DND-41 (cell line): ENCODE measurements around the gene AP2A2.
A peak's percentile ranks its signal among the peaks of the same experiment; 100 is the strongest.

ENCODE experiments used
- ATAC-seq: fragments of 200-7000 bp; cut with Tn5 transposase; 3 replicates; pipeline ENCODE4 v1.9.1; 2021; ENCODE audit warnings: low read depth; ENCODE audit not compliant: insufficient read depth
- DNase-seq: peaks from one replicate; pipeline ENCODE4 v3.0.0-alpha.2; 2020
- H2AFZ ChIP-seq: 2 replicates; pipeline ENCODE4 v1.6.0; 2012; ENCODE audit warnings: low read depth, low read length
- H3K27ac ChIP-seq: 2 replicates; pipeline ENCODE4 v1.5.1; 2012; ENCODE audit warnings: low read length, inconsistent platforms
- H3K27me3 ChIP-seq: fragments of 200-600 bp; sonication (generic); 2 replicates; pipeline ENCODE4 v1.6.0; 2012; ENCODE audit warnings: low read length, mild to moderate bottlenecking, inconsistent platforms; ENCODE audit not compliant: insufficient read depth, poor library complexity
- H3K36me3 ChIP-seq: 2 replicates; pipeline ENCODE4 v1.5.1; 2012; ENCODE audit warnings: low read length, inconsistent platforms; ENCODE audit not compliant: insufficient read depth
- H3K4me1 ChIP-seq: 2 replicates; pipeline ENCODE4 v1.5.1; 2012; ENCODE audit warnings: mild to moderate bottlenecking, low read length; ENCODE audit not compliant: insufficient read depth
- H3K4me2 ChIP-seq: 2 replicates; pipeline ENCODE4 v1.6.0; 2012; ENCODE audit warnings: mild to moderate bottlenecking, moderate library complexity, low read length, inconsistent platforms; ENCODE audit not compliant: insufficient read depth
- H3K4me3 ChIP-seq, 2 experiments: fragments of 200-600 bp in 1 of 2; shearing (Covaris generic) in 1 of 2; 2 replicates each; pipeline ENCODE4 v1.5.1; 2012 to 2016; ENCODE audit warnings: inconsistent platforms in 2 of 2, low read length in 2 of 2, mild to moderate bottlenecking in 2 of 2, low read depth in 1 of 2, moderate library complexity in 1 of 2
- H3K79me2 ChIP-seq: 2 replicates; pipeline ENCODE4 v1.6.0; 2012; ENCODE audit warnings: low read length, inconsistent platforms; ENCODE audit not compliant: insufficient read depth
- H3K9ac ChIP-seq: 2 replicates; pipeline ENCODE4 v1.6.0; 2012; ENCODE audit warnings: low read depth, mild to moderate bottlenecking, inconsistent platforms, low read length, moderate library complexity
- H3K9me3 ChIP-seq: 2 replicates; pipeline ENCODE4 v1.5.1; 2012; ENCODE audit warnings: low read length, moderate library complexity, mild to moderate bottlenecking, inconsistent platforms; ENCODE audit not compliant: insufficient read depth, severe bottlenecking
- H4K20me1 ChIP-seq: 2 replicates; pipeline ENCODE4 v1.6.0; 2012; ENCODE audit warnings: low read length; ENCODE audit not compliant: insufficient read depth
- EZH2 ChIP-seq: IDR thresholded peaks from 3 replicates; pipeline ENCODE4 v1.6.1; 2012; ENCODE audit warnings: borderline replicate concordance, low read depth, mild to moderate bottlenecking, moderate library complexity, low read length, inconsistent platforms; ENCODE audit not compliant: severe bottlenecking
- TF ChIP-seq, protein P1 (sequence below): IDR thresholded peaks from 2 replicates; pipeline ENCODE4 v1.5.1; 2012; ENCODE audit warnings: borderline replicate concordance, low read length, moderate library complexity, mild to moderate bottlenecking; ENCODE audit not compliant: poor library complexity, severe bottlenecking; ENCODE audit errors: extremely low read depth

Gene AP2A2

DNA sequence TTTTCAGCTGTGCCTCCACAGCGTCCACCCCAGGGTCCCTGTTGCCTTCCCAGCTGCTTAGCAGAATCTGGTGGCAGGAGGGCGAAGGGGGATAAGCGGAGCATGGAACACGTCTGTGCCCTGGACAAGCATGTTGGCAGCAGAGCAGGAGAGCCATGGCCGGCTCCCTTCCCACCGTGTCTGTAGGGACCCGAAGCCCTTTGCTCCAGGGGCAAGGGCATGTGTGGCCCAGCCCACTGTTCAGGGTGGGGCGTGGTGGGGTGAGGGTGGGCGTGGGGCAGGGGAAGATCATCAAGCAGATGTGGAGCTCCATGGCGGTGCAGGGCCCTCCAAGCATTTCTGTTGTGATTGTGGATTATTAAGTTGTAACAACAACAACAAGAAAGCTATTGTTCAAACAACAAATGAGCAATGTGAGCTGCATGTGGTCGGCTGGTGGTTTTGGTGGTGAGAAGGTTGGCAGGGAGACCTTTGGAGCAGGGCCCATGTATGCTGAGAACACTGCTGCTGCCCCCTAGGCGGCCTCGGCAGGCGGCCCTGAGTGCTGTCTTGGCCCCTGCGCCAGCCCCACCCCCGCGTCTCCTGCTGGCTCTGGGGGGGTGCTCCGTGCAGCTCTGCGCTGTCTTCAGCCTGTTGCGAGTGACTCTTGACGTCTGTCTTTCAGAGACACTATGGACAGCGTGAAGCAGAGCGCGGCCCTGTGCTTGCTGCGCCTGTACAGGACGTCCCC lies 50.9 kb downstream of the AP2A2 start:
- H3K4me3 ChIP-seq, result no peak overlapping the region
- H3K36me3 ChIP-seq, result peaks cover 78% of the 10 kb centered on the region
- H3K9me3 ChIP-seq, result no peaks in the 10 kb centered on the region
- H3K4me2 ChIP-seq, result no peak overlapping the region
- H3K4me1 ChIP-seq, result no peaks in the 10 kb centered on the region
- peak; percentile 46 for DNase-seq
- no peaks in the 10 kb centered on the region for H3K79me2 ChIP-seq
- no peak overlapping the region for H2AFZ ChIP-seq
- peak; percentile 71 for ATAC-seq
- H3K27me3 ChIP-seq, result no peaks in the 10 kb centered on the region
- no peak overlapping the region for H3K27ac ChIP-seq
- TF ChIP-seq, protein P1, sequence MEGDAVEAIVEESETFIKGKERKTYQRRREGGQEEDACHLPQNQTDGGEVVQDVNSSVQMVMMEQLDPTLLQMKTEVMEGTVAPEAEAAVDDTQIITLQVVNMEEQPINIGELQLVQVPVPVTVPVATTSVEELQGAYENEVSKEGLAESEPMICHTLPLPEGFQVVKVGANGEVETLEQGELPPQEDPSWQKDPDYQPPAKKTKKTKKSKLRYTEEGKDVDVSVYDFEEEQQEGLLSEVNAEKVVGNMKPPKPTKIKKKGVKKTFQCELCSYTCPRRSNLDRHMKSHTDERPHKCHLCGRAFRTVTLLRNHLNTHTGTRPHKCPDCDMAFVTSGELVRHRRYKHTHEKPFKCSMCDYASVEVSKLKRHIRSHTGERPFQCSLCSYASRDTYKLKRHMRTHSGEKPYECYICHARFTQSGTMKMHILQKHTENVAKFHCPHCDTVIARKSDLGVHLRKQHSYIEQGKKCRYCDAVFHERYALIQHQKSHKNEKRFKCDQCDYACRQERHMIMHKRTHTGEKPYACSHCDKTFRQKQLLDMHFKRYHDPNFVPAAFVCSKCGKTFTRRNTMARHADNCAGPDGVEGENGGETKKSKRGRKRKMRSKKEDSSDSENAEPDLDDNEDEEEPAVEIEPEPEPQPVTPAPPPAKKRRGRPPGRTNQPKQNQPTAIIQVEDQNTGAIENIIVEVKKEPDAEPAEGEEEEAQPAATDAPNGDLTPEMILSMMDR, result no peak
- no peak for TF ChIP-seq EZH2
- H3K9ac ChIP-seq, result no peak overlapping the region
- peaks cover 36% of the 10 kb centered on the region for H4K20me1 ChIP-seq

DNA sequence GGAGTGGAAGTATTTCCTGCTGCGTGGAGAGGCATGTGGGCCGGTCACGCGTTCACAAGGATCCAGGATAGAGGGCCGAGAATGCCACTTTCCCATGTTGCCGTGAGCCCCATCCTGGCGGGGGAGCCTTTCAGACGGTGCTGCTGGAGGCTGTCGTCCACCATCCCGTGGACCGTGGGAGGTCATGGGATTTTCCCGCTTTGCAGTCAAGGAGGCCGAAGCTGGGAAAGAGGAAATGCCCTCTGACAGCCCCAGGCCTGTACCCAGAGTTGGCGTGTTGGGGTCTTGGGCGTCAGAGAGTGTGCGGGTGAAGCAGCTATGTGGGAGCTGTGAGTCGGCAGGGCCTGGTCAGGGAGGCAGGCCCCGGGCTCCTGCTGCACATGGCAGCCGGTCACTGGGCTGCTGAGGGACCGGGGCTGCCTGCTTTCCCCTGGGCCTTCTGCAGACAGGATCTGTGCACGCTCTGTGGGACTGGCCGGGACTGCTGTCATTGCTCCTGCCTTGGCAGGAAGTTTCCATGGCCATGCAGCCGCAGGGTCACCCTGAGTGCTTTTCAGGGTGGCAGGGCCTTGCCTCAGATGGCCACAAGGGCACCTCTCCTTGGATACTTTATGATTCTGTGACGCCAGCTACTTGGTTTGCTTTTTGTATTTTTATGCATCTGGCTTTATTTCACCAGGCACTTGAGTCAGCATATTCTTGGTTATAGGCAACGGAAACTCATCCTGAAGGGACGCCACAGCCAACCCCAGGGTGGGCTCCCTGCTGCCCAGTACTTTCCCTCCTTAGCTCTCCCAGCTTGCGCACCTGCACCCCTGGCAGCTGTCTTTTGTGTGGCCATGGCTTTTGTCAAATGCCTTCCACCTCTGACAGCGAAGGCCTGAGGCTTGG lies 52.4 kb downstream of the AP2A2 start:
- no peak for TF ChIP-seq EZH2
- TF ChIP-seq, protein P1, result no peak
- H2AFZ ChIP-seq, result no peak overlapping the region
- H3K9me3 ChIP-seq, result no peaks in the 10 kb centered on the region
- no peaks in the 10 kb centered on the region for H3K4me1 ChIP-seq
- no peak overlapping the region for H3K4me2 ChIP-seq
- ATAC-seq (no peak), DNase-seq (no peak)
- no peak overlapping the region for H3K4me3 ChIP-seq
- no peaks in the 10 kb centered on the region for H3K79me2 ChIP-seq
- peaks cover 72% of the 10 kb centered on the region for H3K36me3 ChIP-seq
- no peaks in the 10 kb centered on the region for H3K27me3 ChIP-seq
- no peak overlapping the region for H3K27ac ChIP-seq
- H4K20me1 ChIP-seq, result peaks cover 36% of the 10 kb centered on the region
- no peak overlapping the region for H3K9ac ChIP-seq

DNA sequence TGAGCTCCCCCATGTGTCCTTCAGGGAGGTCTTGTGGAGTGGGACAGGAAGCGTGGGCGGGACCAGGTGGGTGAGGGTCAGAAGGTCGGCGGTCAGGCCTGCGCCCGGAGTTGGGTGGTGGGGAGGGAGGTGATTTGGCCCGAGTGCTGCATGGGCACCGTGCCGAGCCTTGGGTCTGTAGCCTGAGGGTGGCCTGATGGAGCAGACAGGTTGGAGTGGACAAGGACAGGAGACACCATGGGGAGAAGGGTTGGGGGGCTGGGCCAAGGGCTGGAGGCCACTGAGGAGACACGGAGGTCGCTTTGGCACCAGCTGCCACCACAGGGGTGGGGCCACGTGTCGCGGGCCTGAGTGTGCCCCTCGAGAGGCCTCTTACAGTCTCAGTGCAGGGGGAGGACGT lies 53.1 kb downstream of the AP2A2 start:
- Histone ChIP-seq H3K79me2 (no peaks in the 10 kb centered on the region), H3K36me3 (peaks cover 67% of the 10 kb centered on the region), H3K4me1 (no peaks in the 10 kb centered on the region), H2AFZ (no peak overlapping the region), H3K4me2 (no peak overlapping the region), H3K9me3 (no peaks in the 10 kb centered on the region), H3K9ac (no peak overlapping the region), H3K4me3 (no peak overlapping the region), H3K27me3 (no peaks in the 10 kb centered on the region), H4K20me1 (peaks cover 36% of the 10 kb centered on the region), H3K27ac (no peak overlapping the region)
- no peak for TF ChIP-seq EZH2
- TF ChIP-seq, protein P1, result no peak
- DNase-seq (no peak), ATAC-seq (no peak)
